Measurements from ENCODE around the gene RPA3. TPM values are rescaled to one million over a fixed set of nuclear protein-coding genes. Genes with fewer than 3 reads are reported as not detected.

RPA3 gene
- total RNA-seq, 1 donor, result 44.2 TPM

DNA sequence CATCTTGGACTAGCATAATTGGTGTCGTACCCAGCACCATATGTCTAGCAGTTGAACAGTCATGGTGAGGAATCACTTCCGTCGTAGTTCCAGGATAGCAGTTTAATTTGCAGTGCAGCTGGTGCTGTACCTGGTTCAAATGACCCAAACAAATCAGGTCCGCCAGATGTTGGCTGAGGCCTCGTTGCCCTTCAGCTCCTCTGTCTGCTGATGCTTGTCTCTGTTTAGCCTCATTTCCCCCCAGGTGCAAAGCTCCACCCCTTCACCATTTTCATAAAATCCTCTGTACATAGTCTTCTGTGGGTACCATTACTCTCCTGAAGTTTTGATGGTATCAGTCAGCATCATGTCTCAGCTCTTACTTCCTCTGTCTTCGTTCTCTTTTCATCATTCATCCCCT is 42.7 kb downstream of the RPA3 start:
- no peak overlapping the region for H3K4me3 ChIP-seq (ENCODE audit: low read depth, low read length)
- DNase-seq (ENCODE audit: low read depth), result no peak
- TF ChIP-seq, protein P1, sequence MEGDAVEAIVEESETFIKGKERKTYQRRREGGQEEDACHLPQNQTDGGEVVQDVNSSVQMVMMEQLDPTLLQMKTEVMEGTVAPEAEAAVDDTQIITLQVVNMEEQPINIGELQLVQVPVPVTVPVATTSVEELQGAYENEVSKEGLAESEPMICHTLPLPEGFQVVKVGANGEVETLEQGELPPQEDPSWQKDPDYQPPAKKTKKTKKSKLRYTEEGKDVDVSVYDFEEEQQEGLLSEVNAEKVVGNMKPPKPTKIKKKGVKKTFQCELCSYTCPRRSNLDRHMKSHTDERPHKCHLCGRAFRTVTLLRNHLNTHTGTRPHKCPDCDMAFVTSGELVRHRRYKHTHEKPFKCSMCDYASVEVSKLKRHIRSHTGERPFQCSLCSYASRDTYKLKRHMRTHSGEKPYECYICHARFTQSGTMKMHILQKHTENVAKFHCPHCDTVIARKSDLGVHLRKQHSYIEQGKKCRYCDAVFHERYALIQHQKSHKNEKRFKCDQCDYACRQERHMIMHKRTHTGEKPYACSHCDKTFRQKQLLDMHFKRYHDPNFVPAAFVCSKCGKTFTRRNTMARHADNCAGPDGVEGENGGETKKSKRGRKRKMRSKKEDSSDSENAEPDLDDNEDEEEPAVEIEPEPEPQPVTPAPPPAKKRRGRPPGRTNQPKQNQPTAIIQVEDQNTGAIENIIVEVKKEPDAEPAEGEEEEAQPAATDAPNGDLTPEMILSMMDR (IDR thresholded peaks at IDR 0.05; ENCODE audit: insufficient read depth, low read length), result no peak

DNA sequence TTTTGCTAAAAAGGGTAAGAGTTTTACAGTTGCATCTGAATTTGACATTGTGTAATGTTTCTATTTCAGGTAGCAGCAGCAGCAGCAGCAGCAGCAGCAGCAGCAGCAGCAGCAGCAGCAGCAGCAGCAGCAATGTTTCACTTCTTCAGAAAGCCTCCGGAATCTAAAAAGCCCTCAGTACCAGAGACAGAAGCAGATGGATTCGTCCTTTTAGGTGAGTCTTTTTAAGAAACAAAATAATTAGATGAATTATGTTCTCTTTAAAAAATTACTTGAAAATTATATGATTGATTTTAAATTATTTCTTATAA is 45.2 kb downstream of the RPA3 start:
- TF ChIP-seq, protein P1 (IDR thresholded peaks at IDR 0.05; ENCODE audit: insufficient read depth, low read length), result no peak
- DNase-seq (ENCODE audit: low read depth), result no peak
- H3K4me3 ChIP-seq (ENCODE audit: low read depth, low read length), result no peak overlapping the region

DNA sequence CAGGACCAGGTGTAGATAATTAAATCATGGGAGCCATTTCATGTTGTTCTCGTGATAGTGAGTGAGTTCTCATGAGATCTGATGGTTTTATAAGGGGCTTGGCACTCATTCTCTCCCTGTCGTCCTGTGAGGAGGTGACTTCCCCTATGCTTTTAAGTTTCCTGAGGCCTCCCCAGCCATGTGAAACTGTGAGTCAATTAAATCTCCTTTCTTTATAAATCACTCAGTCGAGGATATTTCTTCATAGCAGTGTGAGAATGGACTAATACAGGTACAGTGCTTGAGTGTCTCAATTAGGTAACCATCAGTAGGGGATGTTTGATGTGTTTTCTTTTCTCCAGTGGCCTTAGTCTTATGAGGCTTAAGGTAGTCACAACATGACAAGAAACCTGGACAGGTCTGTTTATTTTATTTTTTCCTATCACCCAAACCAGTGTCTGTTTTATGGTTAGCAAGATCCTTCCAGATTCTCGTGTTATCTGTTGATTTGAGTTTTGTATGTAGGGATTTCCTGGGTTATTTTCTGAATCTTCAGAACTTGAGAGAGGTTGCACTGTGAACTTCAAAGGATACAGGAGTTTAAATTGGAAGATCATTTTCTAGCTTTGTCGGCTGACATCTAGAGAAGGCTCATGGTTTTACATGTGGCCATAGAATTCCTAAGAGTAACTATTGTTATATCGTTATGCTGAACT is 45.7 kb downstream of the RPA3 start:
- no peak for DNase-seq (ENCODE audit: low read depth)
- H3K4me3 ChIP-seq (ENCODE audit: low read depth, low read length), result no peak overlapping the region
- TF ChIP-seq, protein P1 (IDR thresholded peaks at IDR 0.05; ENCODE audit: insufficient read depth, low read length), result no peak

DNA sequence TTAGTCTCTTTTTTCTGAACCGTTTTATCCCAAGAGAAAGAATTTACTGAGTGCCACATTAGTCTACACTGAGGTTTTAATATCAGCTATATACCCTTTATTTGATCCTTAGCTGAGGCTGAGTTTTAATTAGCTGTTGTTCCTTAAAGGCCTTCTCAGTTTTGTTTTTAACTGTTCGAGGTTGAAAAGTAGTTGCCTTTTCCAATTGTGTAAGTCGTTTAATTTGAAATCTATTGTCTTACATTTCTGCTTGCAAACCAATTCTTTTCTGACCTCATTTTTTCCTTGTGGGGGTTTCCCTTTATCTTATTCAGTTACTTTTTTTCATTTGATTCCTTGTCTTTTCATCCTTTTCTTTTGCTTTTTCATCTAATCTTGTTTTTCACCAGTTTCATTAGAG is 47.0 kb downstream of the RPA3 start:
- no peak overlapping the region for H3K4me3 ChIP-seq (ENCODE audit: low read depth, low read length)
- TF ChIP-seq, protein P1 (IDR thresholded peaks at IDR 0.05; ENCODE audit: insufficient read depth, low read length), result no peak
- DNase-seq (ENCODE audit: low read depth), result no peak

DNA sequence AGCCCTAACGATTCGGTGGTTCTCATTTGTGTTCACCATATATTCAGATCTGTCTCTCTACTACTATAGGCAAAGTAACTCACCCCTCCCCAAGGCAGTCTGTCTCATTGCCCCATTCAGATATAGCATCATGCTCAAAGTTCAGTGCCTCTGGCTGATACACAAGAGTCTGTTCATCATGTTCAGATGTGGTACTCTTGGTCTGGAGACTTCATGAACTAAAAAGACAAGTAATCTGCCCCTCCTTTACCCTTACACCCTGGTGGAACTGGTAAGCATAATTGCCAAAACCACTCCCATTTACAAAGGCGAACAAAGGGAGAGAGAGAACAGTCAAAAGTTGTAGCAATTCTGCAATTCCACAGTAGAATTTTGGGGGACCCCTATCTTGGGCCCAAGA is 47.9 kb downstream of the RPA3 start:
- DNase-seq (ENCODE audit: low read depth), result no peak
- TF ChIP-seq, protein P1 (IDR thresholded peaks at IDR 0.05; ENCODE audit: insufficient read depth, low read length), result no peak
- no peak overlapping the region for H3K4me3 ChIP-seq (ENCODE audit: low read depth, low read length)

DNA sequence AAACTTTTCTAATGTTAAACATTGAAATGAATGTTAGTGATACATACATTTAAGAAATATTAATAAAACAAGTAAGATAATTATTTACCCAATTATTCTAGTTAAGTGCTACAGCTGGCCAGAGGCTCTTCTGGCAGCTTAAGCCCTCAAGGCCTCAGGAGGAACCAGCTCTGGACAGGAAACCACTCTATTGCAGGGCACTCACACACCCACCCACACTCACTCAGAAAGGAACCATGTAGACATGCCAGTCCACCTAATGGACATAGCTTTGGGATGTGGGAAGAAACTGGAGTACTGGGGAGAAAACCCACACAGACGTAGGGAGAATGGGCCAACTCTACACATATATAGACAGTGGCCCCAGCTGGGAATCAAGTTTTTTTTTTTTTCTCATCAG is 49.7 kb downstream of the RPA3 start:
- DNase-seq (ENCODE audit: low read depth), result no peak
- no peak overlapping the region for H3K4me3 ChIP-seq (ENCODE audit: low read depth, low read length)
- TF ChIP-seq, protein P1 (IDR thresholded peaks at IDR 0.05; ENCODE audit: insufficient read depth, low read length), result no peak

DNA sequence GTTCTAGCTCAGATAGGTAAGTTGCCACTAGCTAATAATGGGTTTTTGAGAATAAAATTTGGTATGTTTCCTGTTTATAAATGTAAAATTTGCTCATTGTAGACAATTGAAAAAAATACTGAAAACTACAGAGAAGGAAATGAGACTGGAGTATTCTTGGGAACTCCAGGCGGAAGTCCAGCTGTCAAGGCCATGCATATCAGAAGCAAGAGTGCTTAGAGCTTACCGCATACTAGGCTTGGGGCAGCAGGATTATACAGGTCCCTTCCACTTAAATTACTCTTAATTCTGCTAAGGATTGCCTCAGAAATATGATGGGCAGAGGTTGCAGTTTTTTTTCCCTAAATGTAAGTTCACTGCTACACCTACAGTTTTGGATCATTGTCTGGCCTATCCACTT is 51.2 kb downstream of the RPA3 start:
- DNase-seq (ENCODE audit: low read depth), result no peak
- no peak overlapping the region for H3K4me3 ChIP-seq (ENCODE audit: low read depth, low read length)
- TF ChIP-seq, protein P1 (IDR thresholded peaks at IDR 0.05; ENCODE audit: insufficient read depth, low read length), result no peak

All from fibroblast of the aortic adventitia (primary cell).